HG03558 (cell line): ENCODE results near the gene TC2N.

Experiments used
- ATAC-seq: cut with Tn5 transposase; IDR thresholded peaks from one replicate; pipeline ENCODE4 v1.9.1; 2021; ENCODE audit warnings: moderate number of reproducible peaks; ENCODE audit not compliant: unreplicated experiment; ENCODE audit errors: extremely low read depth

TC2N gene

DNA sequence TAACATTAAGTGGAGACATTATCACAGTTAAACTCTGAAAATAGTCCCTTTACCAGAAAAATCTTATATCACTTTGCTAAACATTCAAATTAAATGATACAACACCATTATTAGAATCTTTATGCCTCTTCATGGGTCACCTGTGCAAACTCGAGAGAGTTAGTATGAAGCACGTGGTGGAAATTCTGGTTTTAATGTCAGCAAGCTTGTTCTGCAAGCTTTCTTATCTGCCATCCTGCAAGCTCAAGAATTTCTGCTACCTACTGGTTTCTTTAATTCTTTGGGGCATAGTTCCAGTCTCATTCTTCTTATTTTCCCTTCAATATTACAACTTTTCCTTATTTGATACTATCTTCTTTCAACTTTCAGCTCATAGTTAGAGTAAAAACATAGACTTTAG lies 136.3 kb downstream of the TC2N start:
- no peak for ATAC-seq

DNA sequence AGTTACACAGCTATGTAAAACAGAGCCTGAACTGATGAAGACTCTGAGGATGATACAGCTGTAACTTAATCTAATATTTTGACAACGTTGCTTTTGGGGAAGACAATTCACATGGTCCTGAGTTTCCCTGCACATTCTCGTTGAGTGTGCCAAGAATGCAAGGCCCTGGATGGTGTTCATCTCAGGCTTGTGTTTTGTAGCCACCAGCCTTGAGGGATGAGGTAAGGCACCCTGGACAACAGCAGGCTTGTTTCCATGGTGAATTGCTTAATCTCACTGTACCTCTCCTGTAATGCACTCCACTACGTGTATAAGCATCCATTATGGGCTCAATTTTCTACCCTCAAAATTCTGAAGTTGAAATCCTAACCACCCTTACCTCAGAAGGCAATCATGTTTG lies 137.6 kb downstream of the TC2N start:
- no peak for ATAC-seq
